ENCODE results near the gene SFXN2.
"Not testable (repeated sequence)": the region's sequence is repeated elsewhere in the genome, so short reads cannot be mapped to it uniquely, and the experiment has no call there.

Gene SFXN2

DNA sequence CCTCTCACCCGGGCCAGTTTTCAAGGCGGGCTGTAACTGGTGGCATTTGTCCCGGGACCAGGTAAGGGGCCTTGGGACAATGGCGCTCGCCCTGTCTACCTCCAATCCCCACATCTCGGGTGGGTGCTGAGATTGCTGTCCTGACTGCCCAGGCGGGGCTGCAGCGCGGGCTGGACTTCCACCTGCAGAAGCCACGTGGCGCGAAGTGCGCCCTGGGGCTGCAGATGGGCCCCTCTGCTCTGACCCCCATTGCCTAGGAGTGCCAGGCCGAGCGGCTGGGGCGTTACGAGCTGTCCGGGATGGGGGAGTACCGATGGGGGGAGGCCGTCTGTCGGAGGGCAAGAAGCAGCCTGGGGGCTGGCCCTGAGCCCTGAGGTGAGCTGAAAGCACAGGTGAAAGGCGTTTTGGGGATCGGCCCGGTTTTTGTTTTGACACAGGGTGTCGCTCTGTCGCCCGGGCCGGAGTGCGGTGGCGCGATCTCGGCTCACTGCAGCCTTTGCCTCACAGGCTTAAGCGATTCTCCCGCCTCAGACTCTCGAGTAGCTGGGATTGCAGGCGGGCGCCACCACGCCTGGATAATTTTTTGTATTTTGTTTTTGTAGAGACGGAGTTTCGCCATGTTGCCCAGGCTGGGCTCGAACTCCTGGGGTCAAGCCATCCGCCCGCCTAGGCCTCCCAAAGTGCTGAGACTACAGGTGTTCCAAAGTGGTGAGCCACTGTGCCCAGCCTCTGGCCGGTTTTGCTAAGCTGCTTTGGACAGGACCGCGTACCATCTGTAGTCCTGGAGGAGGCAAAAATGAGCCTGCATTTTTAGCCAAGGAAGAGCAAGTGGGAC, at the start of gene SFXN2:
TSS of gene SFXN2 (plus strand) at position 16 of the 835 bp plus-strand sequence. CDS start 12,001 bp downstream, outside the sequence.
- DNase-seq (ENCODE audit: low read depth in 2 of 3, low spot score in 1 of 3), result peak; percentile 14 to 42 (median 25)

DNA sequence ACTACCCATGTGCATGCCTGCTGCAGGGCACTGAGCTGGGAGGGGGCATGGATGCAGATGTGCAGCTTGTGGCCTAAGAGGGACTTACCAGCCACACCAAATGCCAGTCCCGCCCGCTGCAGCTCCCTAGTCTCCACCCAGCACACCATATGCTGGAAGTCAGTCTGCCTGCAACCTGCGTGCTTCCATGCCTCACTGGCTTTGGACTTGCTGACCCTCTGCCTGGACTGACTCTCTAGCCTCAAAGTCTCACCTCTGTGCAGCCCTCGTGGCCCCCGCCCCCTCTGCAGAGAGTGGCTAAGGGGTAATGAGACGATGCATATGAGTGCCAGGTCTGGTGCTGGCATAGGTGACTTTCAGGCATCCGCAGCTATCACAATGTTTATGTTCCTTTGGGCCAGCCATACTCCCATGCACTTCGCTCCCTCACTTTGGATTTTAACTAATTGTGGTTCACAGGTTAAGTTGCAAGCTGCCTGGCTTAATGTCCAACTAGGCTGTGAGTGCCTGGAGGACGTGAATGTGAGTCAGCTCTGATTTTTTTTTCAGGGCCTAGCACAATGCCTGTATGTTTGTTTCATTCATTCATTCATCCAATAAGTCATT, 48.4 kb upstream of the SFXN2 start:
- no peak for DNase-seq (ENCODE audit: low read depth in 2 of 3, low spot score in 1 of 3)

DNA sequence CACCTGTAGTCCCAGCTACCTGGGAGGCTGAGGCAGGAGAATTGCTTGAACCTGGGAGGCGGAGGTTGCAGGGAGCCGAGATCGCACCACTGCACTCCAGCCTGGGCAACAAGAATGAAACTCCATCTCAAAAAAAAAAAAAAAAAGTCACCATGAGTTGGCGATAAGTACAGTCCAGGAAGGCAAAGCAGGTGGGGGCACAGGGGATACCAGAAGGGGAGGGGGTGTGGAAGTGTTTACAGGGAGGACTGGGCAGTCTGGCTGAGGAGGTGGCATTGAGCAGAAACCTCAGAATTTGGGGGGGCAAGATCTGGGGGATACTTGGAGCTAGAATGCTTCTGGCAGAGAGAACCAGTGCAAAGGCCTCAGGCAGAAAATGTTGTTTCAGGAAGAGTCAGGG, 47.0 kb upstream of the SFXN2 start:
- not testable (repeated sequence) for DNase-seq (ENCODE audit: low read depth in 2 of 3, low spot score in 1 of 3)

GRCh38 chr10:102668326-102669107, 45.9 kb upstream of the SFXN2 start:
- no peak for DNase-seq (ENCODE audit: low read depth in 2 of 3, low spot score in 1 of 3)

DNA sequence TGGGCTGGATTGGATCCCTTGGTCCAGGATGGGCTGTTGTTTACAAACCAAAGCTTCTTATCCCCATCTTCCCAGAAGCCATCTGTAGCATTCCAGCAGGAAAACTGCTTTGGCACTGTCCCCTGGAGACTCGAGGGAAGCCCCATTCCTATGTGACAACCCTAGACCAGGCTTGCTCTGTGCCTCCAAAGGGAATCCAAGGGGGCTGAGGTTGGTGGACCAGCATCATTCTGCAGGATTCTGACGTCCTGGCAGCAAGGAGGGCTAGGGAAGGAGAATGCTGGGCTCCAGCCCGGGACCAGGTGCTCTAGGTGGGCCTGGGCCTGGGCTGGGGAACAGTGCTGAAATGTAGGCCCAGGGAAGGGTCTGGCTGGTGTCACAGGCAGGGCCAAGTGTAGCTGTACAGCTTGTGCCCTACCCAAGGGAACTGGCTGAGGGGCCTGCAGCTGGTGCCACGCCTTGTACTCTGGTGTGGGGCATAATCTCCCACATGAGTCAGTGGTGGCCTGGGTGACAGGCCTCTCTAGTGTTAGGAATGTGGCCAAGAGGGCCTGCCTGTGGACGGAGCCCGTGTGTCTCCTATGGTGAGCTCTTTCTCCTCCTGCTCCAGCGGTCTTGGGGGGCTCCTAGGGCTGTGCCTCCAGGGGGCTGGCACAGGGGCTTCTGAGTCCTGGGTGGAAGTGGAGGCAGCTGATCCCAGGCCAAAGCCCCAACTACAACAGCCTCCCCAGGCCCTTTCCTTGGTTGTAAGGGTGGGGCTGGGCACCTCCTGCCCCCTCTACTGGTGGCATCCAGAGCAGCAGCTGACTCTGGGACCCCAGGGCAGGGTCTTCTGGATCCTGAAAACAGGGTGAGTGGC, 45.0 kb upstream of the SFXN2 start:
- DNase-seq (ENCODE audit: low read depth in 2 of 3, low spot score in 1 of 3), result no peak

- no peak for DNase-seq (ENCODE audit: low read depth in 2 of 3, low spot score in 1 of 3)
These were observed 44.3 kb upstream of the SFXN2 start for GRCh38 chr10:102670065-102670670.

DNA sequence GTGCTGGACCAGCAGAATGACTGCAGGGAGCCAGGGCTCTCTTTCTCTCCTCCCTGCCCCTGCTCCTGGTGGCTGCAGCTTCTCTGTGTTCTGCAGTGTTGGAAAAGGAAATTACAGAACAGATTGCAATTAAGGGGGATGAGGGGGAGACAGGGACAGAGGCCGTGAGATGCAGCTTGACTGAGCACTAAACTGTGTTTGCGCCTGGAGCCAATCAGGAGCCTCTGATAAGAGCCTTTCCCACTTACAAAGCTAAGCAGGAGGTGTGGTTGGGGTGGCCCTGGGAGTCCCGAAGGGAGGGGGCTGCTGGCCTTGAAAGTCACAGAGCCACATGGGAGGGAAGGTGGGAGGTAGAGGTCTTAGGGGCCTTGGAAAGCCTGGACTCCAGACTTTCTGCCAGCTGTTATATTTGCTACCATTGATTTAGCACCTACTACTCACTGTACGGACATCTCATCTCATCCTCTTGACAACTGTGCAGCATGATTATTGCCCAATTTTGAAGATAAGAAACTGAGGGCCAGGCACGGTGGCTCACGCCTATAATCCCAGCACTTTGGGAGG, 43.5 kb upstream of the SFXN2 start:
- DNase-seq (ENCODE audit: low read depth in 2 of 3, low spot score in 1 of 3), result no peak

DNA sequence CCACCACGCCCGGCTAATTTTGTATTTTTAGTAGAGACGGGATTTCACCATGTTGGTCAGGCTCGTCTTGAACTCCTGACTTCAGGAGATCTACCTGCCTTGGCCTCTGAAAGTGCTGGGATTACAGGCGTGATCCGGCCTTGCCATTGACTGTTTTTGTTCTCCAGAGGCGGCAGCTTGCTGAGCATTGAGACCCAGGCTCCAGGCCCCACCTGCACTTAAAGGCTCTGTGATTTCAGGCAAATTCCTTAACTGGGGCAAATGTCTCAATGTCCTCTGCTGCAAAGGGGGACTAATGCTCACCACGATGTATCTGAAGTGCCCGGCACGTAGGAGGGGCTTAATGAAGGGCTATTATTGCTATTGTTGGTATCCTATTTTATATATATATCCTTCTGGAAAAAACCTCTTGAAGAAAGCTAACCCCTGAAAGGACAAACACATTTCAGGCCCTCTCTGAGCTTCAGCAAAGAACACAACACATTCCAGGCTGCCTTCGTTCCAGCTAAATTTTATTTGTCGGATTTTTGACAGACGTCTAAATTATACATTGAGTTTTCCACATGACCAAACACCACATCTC, 41.1 kb upstream of the SFXN2 start:
- no peak for DNase-seq (ENCODE audit: low read depth in 2 of 3, low spot score in 1 of 3)

DNA sequence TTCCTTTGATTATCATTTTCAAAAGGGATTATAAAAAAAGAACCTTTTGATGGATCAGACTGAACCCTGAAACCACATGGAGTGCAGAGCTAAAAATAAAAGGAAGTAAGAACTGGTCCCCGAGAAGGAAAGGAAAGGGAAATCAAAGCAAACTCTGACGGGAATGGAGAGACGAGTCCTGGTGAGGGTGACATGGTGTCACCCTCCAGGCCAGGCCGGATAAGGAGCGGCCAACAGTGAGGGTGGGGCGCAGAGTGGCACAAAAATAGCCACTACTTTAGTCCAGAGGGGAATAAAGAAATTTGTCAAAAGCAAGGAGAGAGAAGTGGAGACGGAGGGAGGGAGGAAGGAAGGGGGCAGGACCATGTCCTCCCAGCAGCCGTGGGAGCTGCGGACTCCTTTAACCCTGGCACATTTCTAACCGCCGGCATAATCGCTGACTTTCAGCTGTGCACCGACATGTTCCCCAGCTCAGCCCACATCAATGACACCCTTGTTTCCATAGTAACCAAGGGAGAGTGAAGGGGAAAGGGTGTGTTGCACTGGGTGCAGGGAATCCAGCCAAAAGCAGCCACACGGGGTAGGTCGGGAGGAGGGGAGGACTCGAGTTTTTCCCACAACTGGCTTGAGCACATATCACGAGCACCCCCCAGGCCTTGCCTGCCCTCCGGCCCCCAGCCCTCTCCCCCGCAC, 40.5 kb upstream of the SFXN2 start:
- peak; percentile 48 to 55 (median 50) for DNase-seq (ENCODE audit: low read depth in 2 of 3, low spot score in 1 of 3)

- no peak for DNase-seq (ENCODE audit: low read depth in 2 of 3, low spot score in 1 of 3)
These were observed 39.9 kb upstream of the SFXN2 start for GRCh38 chr10:102674566-102674965.

DNA sequence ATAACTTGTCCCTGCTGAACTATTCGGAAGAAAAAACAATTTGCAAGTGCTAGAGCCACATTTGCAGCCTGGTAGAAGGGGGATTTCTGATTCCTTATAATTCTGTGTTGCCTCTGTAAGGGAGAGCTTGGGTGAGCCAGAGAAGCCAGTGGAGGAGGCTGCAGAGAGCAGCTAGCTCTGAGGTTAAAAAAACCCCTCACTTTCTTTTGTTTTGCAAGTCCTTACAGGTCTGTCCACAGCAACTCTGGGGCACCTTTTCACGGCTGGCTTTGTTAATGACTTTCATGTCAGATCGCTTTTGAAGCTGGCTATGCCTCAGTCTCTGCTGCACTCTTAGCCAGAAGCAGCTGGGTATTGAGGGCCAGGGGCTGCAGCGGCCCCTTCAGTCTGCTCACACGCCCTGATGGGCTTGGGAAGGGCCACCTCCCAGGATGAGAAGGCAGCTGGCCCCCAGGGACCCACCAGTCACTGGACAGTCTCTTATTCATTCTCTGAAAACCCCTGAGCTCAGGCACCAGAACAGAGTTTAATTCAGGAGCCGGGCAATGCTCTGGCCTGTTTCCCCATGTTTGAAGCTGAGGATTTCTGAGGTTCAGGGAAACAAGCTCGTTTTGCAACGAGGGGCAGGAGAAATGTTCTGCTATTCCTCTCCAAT, 39.3 kb upstream of the SFXN2 start:
- DNase-seq (ENCODE audit: low read depth in 2 of 3, low spot score in 1 of 3), result no peak

- no peak for DNase-seq (ENCODE audit: low read depth in 2 of 3, low spot score in 1 of 3)
These were observed 38.5 kb upstream of the SFXN2 start for GRCh38 chr10:102675666-102676533.

DNA sequence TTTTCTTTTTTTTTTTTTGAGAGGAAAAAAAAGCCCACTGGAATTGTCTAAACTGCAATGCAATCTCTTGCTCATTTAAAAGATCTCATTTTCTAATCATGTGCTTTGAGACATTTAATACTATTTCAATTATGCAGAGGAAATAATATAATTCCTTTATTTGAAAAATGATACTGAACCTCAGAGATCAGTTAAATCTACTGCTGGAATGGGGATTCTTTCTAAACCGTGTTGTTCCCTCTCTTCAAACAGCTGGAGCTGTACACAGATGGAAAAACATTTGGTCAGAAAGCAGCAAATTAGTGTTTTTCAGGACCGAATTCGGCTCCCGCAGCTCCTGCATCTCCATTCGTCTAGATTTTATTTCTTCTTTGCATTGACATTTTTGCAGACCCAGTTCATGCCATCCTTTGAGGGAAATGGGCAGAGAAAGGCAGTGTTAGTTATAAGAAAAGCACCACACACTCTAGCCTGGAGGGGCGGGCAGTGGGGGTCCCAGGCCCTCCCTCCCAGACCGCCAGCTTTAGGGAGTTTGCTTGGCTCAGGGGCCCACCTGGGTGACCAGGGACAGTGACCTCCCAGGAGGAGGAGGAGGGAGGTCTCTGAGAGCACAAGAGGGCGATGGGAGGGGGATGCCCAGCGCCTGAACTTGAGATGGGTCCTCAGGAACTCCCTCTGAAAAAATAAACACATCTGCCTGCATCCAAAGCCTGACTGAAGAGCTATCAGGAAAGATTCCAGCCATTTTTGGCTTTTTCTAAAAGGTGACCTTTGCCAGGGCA, 37.7 kb upstream of the SFXN2 start:
- DNase-seq (ENCODE audit: low read depth in 2 of 3, low spot score in 1 of 3), result no peak

GRCh38 chr10:102677331-102678067, 36.9 kb upstream of the SFXN2 start:
- DNase-seq (ENCODE audit: low read depth in 2 of 3, low spot score in 1 of 3), result no peak

GRCh38 chr10:102678068-102678400, 36.4 kb upstream of the SFXN2 start:
- DNase-seq (ENCODE audit: low read depth in 2 of 3, low spot score in 1 of 3), result no peak

DNA sequence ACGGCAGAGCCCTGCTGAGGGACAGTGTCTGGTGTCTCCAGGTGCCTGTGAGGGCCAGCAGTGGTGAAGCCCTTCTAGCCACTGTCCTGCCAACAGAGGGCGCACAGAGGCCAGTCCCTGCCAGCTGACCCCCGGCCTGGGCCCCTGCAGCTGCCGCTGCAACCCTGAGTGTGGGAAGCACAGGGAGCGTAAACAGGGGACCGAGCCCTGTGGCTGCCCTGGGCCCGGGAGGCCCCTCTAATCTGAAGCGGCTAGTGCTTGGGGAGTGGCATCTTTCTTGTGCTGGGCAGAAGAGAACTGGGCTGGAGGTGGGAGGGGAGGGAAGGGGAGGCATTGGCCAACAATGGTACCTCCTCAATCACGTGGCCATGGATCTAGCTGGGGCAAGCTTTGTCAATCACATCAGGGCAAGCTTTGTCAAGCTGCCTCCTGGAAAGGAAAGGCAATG, 35.6 kb upstream of the SFXN2 start:
- DNase-seq (ENCODE audit: low read depth in 2 of 3, low spot score in 1 of 3), result no peak

Measured in stimulated activated CD4-positive, alpha-beta T cell treated with anti-CD3 and anti-CD28 coated beads, Interleukin-12 subunit alpha, Interleukin-12 subunit beta, amount 100 ng/mL, for 48 hours (primary cell).